Upper lobe of right lung (tissue), 1 donor: Measurements from ENCODE around the gene AMBP. TPM values are rescaled to one million over a fixed set of nuclear protein-coding genes. Genes with fewer than 3 reads are reported as not detected.

Experiments used
- ATAC-seq: fragments of 200-7000 bp; cut with Tn5 transposase; one replicate; pipeline ENCODE4 v1.9.1; 2020; ENCODE audit warnings: mild to moderate bottlenecking, moderate library complexity
- DNase-seq: peaks from one replicate; pipeline ENCODE4 v3.0.0-alpha.2; 2020
- H3K27ac ChIP-seq: fragments of 200-600 bp; one replicate; pipeline ENCODE4 v1.8.0; 2022
- H3K27me3 ChIP-seq: fragments of 200-600 bp; one replicate; pipeline ENCODE4 v1.8.0; 2022; ENCODE audit warnings: mild to moderate bottlenecking
- H3K36me3 ChIP-seq: fragments of 200-600 bp; one replicate; pipeline ENCODE4 v1.8.0; 2022
- H3K4me1 ChIP-seq: fragments of 200-600 bp; one replicate; pipeline ENCODE4 v1.8.0; 2022
- H3K4me3 ChIP-seq: fragments of 200-600 bp; one replicate; pipeline ENCODE4 v1.8.0; 2022; ENCODE audit warnings: mild to moderate bottlenecking
- H3K9me3 ChIP-seq: fragments of 200-600 bp; one replicate; pipeline ENCODE4 v1.8.0; 2022
- CTCF ChIP-seq: fragments of 200-600 bp; IDR thresholded peaks from one replicate; pipeline ENCODE4 v1.8.0; 2022; ENCODE audit warnings: antibody characterized with exemption
- intact Hi-C: fragments of 100-400 bp; cut with DNase I; formaldehyde crosslinking; loops from one replicate; pipeline ENCODE4 v1.11.0; 2022
- long read RNA-seq: library from polyadenylated mRNA; unstranded; transcript quantifications from one replicate; pipeline ENCODE4 v2.0.0, GENCODE V29; 2021
- total RNA-seq: library from RNA; stranded (reverse); fragmentation: NEBNext Ultra II Directional; extraction: Animal tissue kit (Norgen Biotek cat#: 25700); gene quantifications from one replicate; pipeline ENCODE4 v1.2.1, GENCODE V29; 2021
- donor health status: DM: no; HTN: yes; CAD: no; lungs with severe emphysema.

AMBP gene
- total RNA-seq = 0.67 TPM
- long read RNA-seq, partial matches to known transcripts = 0 of 1 reads
- long read RNA-seq, other reads (novel, unspliced or antisense) = 0 of 1 reads

- H3K36me3 ChIP-seq = no peaks in the 10 kb centered on the region
- ATAC-seq = no peak
- TF ChIP-seq CTCF = no peak
- H3K4me3 ChIP-seq = no peak within 1 kb of the TSS
- H3K4me1 ChIP-seq = peaks cover 4% of the 10 kb centered on the region
- no peaks in the 10 kb centered on the region for H3K9me3 ChIP-seq
- DNase-seq = peak; percentile 68
- H3K27ac ChIP-seq = no peak within 1 kb of the TSS
- intact Hi-C loops = no loop called here
- no peaks in the 10 kb centered on the region for H3K27me3 ChIP-seq
These were observed at the start of gene AMBP for GRCh38 chr9:114078021-114078780. Gene AMBP, minus strand, starts transcription at chr9:114078300. Its CDS starts 91 bp downstream, at chr9:114078209.

- intact Hi-C loops = no loop called here
- peak; percentile 40 for DNase-seq
These were observed 48.4 kb upstream of the AMBP start for GRCh38 chr9:114126247-114127060.

GRCh38 chr9:114125476-114126013 lies 47.4 kb upstream of the AMBP start:
- no peak overlapping the region for H3K4me3 ChIP-seq
- no peaks in the 10 kb centered on the region for H3K9me3 ChIP-seq
- H3K27me3 ChIP-seq = no peaks in the 10 kb centered on the region
- intact Hi-C loops = no loop called here
- ATAC-seq = no peak
- TF ChIP-seq CTCF = no peak
- H3K4me1 ChIP-seq = no peaks in the 10 kb centered on the region
- no peaks in the 10 kb centered on the region for H3K36me3 ChIP-seq
- peak; percentile 13 for DNase-seq
- H3K27ac ChIP-seq = no peak overlapping the region

More at GRCh38 chr9:114126247-114127060, 48.4 kb upstream of the AMBP start:
- no peak for TF ChIP-seq CTCF
- no peak for ATAC-seq
- Histone ChIP-seq H3K4me1 (no peaks in the 10 kb centered on the region), H3K27me3 (no peaks in the 10 kb centered on the region), H3K4me3 (no peak overlapping the region), H3K9me3 (no peaks in the 10 kb centered on the region), H3K27ac (no peak overlapping the region), H3K36me3 (no peaks in the 10 kb centered on the region)

GRCh38 chr9:114124666-114125475 lies 46.8 kb upstream of the AMBP start:
- no peaks in the 10 kb centered on the region for H3K36me3 ChIP-seq
- no peak overlapping the region for H3K27ac ChIP-seq
- H3K27me3 ChIP-seq = no peaks in the 10 kb centered on the region
- no peaks in the 10 kb centered on the region for H3K9me3 ChIP-seq
- no peak for ATAC-seq
- TF ChIP-seq CTCF = no peak
- intact Hi-C loops = no loop called here
- DNase-seq = no peak
- H3K4me1 ChIP-seq = no peaks in the 10 kb centered on the region
- no peak overlapping the region for H3K4me3 ChIP-seq

- Histone ChIP-seq H3K4me1 (peaks cover 4% of the 10 kb centered on the region), H3K36me3 (no peaks in the 10 kb centered on the region), H3K9me3 (no peaks in the 10 kb centered on the region), H3K27ac (no peak overlapping the region), H3K27me3 (no peaks in the 10 kb centered on the region), H3K4me3 (no peak overlapping the region)
- TF ChIP-seq CTCF = no peak
- no peak for DNase-seq
- intact Hi-C loops = no loop called here
- ATAC-seq = no peak
These were observed 46.0 kb upstream of the AMBP start for GRCh38 chr9:114124138-114124537.
